ENCODE measurements around the gene PLXNA2. TPM values are rescaled to one million over a fixed set of nuclear protein-coding genes. Genes with fewer than 3 reads are reported as not detected.

The PLXNA2 gene
- total and polyA plus RNA-seq, 7 donors, result 2.4 to 16.1 (median 6.4) TPM

DNA sequence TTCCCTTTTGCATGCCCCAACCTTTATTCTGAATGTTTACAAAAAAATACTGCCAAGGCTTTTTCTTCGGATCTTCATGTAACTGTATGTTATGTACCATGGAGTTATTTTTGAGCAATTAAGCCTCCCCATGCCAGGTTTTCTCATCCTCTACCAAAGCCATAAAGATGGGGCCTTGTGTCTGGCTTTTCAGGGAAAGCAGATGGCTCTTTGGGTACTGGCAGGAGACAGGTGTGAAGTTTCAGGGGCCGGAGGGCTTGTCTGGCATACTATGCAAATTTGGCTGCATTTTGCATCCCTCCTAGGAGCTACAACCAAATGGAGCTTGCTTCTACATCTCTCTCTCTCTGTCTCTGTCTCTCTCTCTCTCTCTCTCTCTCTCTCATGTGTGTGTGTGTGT lies 28.1 kb upstream of the PLXNA2 start:
- H3K27me3 ChIP-seq, result peaks cover 0 to 12% (median 0%) of the 10 kb centered on the region in 3 donors
- TF ChIP-seq EP300 (IDR thresholded peaks at IDR 0.05) (no peak), POLR2A (IDR thresholded peaks at IDR 0.05) (no peak), POLR2AphosphoS5 (IDR thresholded peaks at IDR 0.05) (no peak)
- TF ChIP-seq, protein P1, sequence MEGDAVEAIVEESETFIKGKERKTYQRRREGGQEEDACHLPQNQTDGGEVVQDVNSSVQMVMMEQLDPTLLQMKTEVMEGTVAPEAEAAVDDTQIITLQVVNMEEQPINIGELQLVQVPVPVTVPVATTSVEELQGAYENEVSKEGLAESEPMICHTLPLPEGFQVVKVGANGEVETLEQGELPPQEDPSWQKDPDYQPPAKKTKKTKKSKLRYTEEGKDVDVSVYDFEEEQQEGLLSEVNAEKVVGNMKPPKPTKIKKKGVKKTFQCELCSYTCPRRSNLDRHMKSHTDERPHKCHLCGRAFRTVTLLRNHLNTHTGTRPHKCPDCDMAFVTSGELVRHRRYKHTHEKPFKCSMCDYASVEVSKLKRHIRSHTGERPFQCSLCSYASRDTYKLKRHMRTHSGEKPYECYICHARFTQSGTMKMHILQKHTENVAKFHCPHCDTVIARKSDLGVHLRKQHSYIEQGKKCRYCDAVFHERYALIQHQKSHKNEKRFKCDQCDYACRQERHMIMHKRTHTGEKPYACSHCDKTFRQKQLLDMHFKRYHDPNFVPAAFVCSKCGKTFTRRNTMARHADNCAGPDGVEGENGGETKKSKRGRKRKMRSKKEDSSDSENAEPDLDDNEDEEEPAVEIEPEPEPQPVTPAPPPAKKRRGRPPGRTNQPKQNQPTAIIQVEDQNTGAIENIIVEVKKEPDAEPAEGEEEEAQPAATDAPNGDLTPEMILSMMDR (IDR thresholded peaks at IDR 0.05), result no peak
- no peaks in the 10 kb centered on the region for H3K36me3 ChIP-seq
- no peaks in the 10 kb centered on the region for H3K9me3 ChIP-seq
- H3K27ac ChIP-seq, result no peak overlapping the region
- H3K4me3 ChIP-seq, result no peak overlapping the region
- H3K4me1 ChIP-seq, result peaks cover 0 to 17% (median 14%) of the 10 kb centered on the region in 4 donors
- 49 to 82% methylated on average over 2 of the region's 2 CpGs for WGBS, 2 donors
- intact Hi-C loops (cut with DNase I), result no loop called here
- DNase-seq, result no peak

DNA sequence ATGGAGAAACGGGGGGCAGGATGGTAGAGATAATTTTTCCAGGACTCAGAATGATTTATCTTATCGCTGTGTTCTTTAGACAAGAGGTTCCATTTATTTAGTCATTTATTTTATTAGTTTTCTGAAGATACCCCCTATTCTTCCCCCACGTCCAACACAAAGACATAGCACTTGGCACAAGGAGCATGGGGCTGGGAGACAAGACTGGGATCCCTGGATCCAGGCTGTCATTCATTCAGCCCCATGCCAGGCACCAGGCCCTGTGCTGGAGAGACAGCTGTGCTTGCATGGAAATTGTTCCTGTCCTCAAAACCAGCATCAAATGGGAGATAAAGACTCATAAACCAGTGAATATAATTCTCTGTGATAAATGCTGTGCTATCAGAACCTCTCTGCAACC lies 27.1 kb upstream of the PLXNA2 start:
- Histone ChIP-seq H3K36me3 (no peaks in the 10 kb centered on the region), H3K27ac (no peak overlapping the region), H3K9me3 (no peaks in the 10 kb centered on the region), H3K4me1 (peaks cover 0 to 17% (median 14%) of the 10 kb centered on the region in 4 donors), H3K27me3 (peaks cover 0 to 12% (median 0%) of the 10 kb centered on the region in 3 donors), H3K4me3 (no peak overlapping the region)
- no peak for TF ChIP-seq POLR2A (IDR thresholded peaks at IDR 0.05)
- no peak for TF ChIP-seq POLR2AphosphoS5 (IDR thresholded peaks at IDR 0.05)
- TF ChIP-seq, protein P1 (IDR thresholded peaks at IDR 0.05), result no peak
- TF ChIP-seq EP300 (IDR thresholded peaks at IDR 0.05), result no peak
- intact Hi-C loops (cut with DNase I), result no loop called here
- WGBS, 2 donors, result 80 to 84% methylated on average over 3 of the region's 3 CpGs
- no peak for DNase-seq

GRCh38 chr1:208270651-208271141 lies 26.5 kb upstream of the PLXNA2 start:
- H3K4me3 ChIP-seq, result no peak overlapping the region
- H3K9me3 ChIP-seq, result no peaks in the 10 kb centered on the region
- no peak overlapping the region for H3K27ac ChIP-seq
- no peaks in the 10 kb centered on the region for H3K36me3 ChIP-seq
- peaks cover 0 to 12% (median 0%) of the 10 kb centered on the region in 3 donors for H3K27me3 ChIP-seq
- intact Hi-C loops (cut with DNase I), result no loop called here
- DNase-seq, result no peak
- H3K4me1 ChIP-seq, result peaks cover 0 to 17% (median 14%) of the 10 kb centered on the region in 4 donors
- WGBS, 2 donors, result 69 to 89% methylated on average over 2 of the region's 2 CpGs
- no peak for TF ChIP-seq EP300 (IDR thresholded peaks at IDR 0.05)
- no peak for TF ChIP-seq POLR2A (IDR thresholded peaks at IDR 0.05)
- TF ChIP-seq, protein P1 (IDR thresholded peaks at IDR 0.05), result no peak
- no peak for TF ChIP-seq POLR2AphosphoS5 (IDR thresholded peaks at IDR 0.05)

- Histone ChIP-seq H3K9me3 (no peaks in the 10 kb centered on the region), H3K27ac (peak overlapping the region in 1 of 4 donors; percentile 2), H3K4me1 (peaks cover 0 to 17% (median 14%) of the 10 kb centered on the region in 4 donors), H3K27me3 (peaks cover 0 to 12% (median 0%) of the 10 kb centered on the region in 3 donors), H3K36me3 (no peaks in the 10 kb centered on the region), H3K4me3 (no peak overlapping the region)
- intact Hi-C loops (cut with DNase I), result no loop called here
- DNase-seq, result no peak
- TF ChIP-seq, protein P1 (IDR thresholded peaks at IDR 0.05), result no peak
- no peak for TF ChIP-seq EP300 (IDR thresholded peaks at IDR 0.05)
- TF ChIP-seq POLR2A (IDR thresholded peaks at IDR 0.05), result no peak
- TF ChIP-seq POLR2AphosphoS5 (IDR thresholded peaks at IDR 0.05), result no peak
- 54 to 70% methylated on average over 6 of the region's 6 CpGs for WGBS, 2 donors
Measured at GRCh38 chr1:208269338-208269666, 25.1 kb upstream of the PLXNA2 start.
